Keratinocyte (primary cell): ENCODE results near the gene COL16A1.

Experiments used
- EZH2 ChIP-seq: IDR thresholded peaks from one replicate; pipeline ENCODE4 v1.6.1; 2012; ENCODE audit warnings: inconsistent platforms, mild to moderate bottlenecking, low read length, moderate library complexity
- TF ChIP-seq, protein P1 (sequence below), 3 experiments: IDR thresholded peaks in 1 of 3; conservative IDR thresholded peaks in 1 of 3; optimal IDR thresholded peaks in 1 of 3; 2 replicates in 2 of 3; 3 replicates in 1 of 3; pipeline versions ENCODE3 to v1.5.1; 2011; ENCODE audit warnings: low read length in 3 of 3, mild to moderate bottlenecking in 3 of 3, moderate library complexity in 2 of 3, control low read depth in 1 of 3, inconsistent platforms in 1 of 3; ENCODE audit not compliant: insufficient read depth in 2 of 3; ENCODE audit errors: extremely low read depth in 1 of 3

DNA sequence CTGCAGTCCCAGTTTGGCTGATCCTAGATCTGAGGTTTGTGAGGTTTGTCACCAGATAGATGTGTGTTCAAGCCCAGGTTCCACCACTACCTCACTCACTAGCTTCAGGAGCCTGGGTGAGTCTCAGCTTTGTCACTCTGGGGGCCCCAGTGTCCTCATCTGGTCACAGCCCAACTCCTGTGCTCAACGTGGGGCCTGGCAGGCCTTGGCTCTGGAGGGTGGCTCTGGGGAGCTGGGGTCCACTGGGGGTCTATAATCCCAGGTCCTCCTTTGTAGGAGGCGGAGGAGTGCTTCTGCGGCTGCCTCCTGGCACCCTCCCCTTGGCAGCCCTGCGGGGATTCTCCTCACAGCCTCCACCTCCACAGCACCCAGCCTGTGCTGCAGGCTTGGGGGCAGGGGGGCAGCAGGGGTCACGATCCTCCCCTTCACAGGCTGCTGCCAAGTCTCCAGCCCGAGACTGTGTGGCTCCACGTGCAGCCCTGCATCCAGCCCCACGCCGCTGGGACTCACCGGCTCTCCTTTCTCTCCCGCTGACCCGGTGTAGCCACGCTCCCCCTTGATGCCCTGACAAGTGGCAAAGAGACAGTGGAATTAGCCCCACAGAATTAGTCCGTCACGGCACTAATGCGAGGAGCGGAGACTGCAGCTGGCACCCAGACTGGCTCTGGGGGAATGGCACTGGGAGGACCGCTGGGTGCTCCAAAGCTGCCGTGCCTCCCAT is 36.6 kb downstream of the COL16A1 start:
- TF ChIP-seq, protein P1, sequence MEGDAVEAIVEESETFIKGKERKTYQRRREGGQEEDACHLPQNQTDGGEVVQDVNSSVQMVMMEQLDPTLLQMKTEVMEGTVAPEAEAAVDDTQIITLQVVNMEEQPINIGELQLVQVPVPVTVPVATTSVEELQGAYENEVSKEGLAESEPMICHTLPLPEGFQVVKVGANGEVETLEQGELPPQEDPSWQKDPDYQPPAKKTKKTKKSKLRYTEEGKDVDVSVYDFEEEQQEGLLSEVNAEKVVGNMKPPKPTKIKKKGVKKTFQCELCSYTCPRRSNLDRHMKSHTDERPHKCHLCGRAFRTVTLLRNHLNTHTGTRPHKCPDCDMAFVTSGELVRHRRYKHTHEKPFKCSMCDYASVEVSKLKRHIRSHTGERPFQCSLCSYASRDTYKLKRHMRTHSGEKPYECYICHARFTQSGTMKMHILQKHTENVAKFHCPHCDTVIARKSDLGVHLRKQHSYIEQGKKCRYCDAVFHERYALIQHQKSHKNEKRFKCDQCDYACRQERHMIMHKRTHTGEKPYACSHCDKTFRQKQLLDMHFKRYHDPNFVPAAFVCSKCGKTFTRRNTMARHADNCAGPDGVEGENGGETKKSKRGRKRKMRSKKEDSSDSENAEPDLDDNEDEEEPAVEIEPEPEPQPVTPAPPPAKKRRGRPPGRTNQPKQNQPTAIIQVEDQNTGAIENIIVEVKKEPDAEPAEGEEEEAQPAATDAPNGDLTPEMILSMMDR (optimal IDR thresholded peaks at IDR 0.05 in 1 of 3, IDR thresholded peaks at IDR 0.05 in 1 of 3, conservative IDR thresholded peaks at IDR 0.05 in 1 of 3; ENCODE audit: extremely low read depth in 1 of 3, insufficient read depth in 2 of 3, low read length in 3 of 3), result no peak
- no peak for TF ChIP-seq EZH2
